Lower lobe of right lung (tissue), 2 donors: ENCODE data around the gene TMEM51. TPM values are rescaled to one million over a fixed set of nuclear protein-coding genes. Genes with fewer than 3 reads are reported as not detected.

Experiments
- ATAC-seq, 2 donors: fragments of 200-7000 bp; cut with Tn5 transposase; one replicate each; pipeline ENCODE4 v1.9.1; 2020 to 2022; ENCODE audit warnings: mild to moderate bottlenecking in 2 of 2, moderate library complexity in 2 of 2
- DNase-seq: peaks from one replicate; pipeline ENCODE4 v3.0.0-alpha.2; 2020
- H3K27ac ChIP-seq: fragments of 200-600 bp; one replicate; pipeline ENCODE4 v1.8.0; 2022
- H3K27me3 ChIP-seq: fragments of 200-600 bp; one replicate; pipeline ENCODE4 v1.8.0; 2022; ENCODE audit warnings: low read depth
- H3K36me3 ChIP-seq: fragments of 200-600 bp; one replicate; pipeline ENCODE4 v1.8.0; 2022; ENCODE audit warnings: mild to moderate bottlenecking
- H3K4me1 ChIP-seq: fragments of 200-600 bp; one replicate; pipeline ENCODE4 v1.8.0; 2022
- H3K4me3 ChIP-seq: fragments of 200-600 bp; one replicate; pipeline ENCODE4 v1.8.0; 2022; ENCODE audit warnings: mild to moderate bottlenecking
- H3K9me3 ChIP-seq: fragments of 200-600 bp; one replicate; pipeline ENCODE4 v1.8.0; 2022
- intact Hi-C: fragments of 100-400 bp; cut with DNase I; formaldehyde crosslinking; loops from one replicate; pipeline ENCODE4 v1.11.0; 2022
- total RNA-seq: library from RNA; stranded (reverse); fragmentation: NEBNext Ultra II Directional; extraction: Animal tissue kit (Norgen Biotek cat#: 25700); gene quantifications from one replicate; pipeline ENCODE4 v1.2.1, GENCODE V29; 2021
- TF ChIP-seq, protein P1 (sequence below): fragments of 200-600 bp; IDR thresholded peaks from one replicate; pipeline ENCODE4 v1.8.0; 2022; ENCODE audit warnings: antibody characterized with exemption, mild to moderate bottlenecking
- donor health status: DM: no; HTN: yes; CAD: no; lungs with severe emphysema.

Gene TMEM51
- total RNA-seq, 1 donor from 2014 or later, result 18.4 TPM

DNA sequence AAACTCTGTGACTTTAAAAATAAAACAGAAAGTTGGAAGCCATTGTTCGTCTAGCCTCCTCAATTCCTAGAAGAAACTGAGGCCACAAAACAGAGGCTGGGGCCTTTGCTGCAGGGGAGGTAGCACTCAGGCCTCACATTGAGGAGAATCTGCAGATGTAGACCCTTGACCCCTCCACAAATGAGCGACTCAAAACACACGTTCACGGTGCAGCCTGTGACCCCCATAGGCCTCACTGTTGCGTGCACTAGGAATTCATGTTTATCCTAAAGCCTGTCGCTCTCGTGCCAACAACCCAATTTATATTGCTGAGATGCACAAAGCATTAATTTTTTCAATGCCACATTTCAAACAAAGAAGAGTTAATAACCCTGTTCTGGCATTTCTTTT lies 5.6 kb downstream of the TMEM51 start:
- H3K4me1 ChIP-seq, result peaks cover 56% of the 10 kb centered on the region
- H3K27me3 ChIP-seq, result no peaks in the 10 kb centered on the region
- DNase-seq (no peak), ATAC-seq (no peak)
- peak overlapping the region; percentile 13 for H3K27ac ChIP-seq
- TF ChIP-seq, protein P1, sequence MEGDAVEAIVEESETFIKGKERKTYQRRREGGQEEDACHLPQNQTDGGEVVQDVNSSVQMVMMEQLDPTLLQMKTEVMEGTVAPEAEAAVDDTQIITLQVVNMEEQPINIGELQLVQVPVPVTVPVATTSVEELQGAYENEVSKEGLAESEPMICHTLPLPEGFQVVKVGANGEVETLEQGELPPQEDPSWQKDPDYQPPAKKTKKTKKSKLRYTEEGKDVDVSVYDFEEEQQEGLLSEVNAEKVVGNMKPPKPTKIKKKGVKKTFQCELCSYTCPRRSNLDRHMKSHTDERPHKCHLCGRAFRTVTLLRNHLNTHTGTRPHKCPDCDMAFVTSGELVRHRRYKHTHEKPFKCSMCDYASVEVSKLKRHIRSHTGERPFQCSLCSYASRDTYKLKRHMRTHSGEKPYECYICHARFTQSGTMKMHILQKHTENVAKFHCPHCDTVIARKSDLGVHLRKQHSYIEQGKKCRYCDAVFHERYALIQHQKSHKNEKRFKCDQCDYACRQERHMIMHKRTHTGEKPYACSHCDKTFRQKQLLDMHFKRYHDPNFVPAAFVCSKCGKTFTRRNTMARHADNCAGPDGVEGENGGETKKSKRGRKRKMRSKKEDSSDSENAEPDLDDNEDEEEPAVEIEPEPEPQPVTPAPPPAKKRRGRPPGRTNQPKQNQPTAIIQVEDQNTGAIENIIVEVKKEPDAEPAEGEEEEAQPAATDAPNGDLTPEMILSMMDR, result no peak
- H3K4me3 ChIP-seq, result peak overlapping the region; percentile 12
- intact Hi-C loops, result no loop called here
- no peaks in the 10 kb centered on the region for H3K36me3 ChIP-seq
- no peaks in the 10 kb centered on the region for H3K9me3 ChIP-seq

DNA sequence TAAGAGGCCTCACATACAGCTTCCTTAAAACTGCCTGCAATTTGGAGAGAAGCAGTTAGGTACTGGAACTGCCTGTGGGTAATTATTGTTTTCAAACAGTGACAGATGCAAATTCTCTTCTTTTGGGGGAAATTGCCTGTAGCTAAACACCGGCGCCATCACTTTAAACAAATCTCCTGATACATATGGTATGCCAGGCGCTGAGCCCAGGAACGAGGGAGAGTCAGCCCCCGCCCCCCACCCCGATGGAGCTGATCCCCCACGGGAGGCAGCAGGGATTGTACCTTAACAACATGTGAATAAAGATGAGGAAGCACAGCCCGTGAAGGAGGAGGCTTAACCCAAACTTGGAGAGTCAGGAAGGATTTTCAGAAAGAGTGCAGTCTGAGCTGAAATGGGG lies 7.1 kb downstream of the TMEM51 start:
- peak in 1 of 2 donors; percentile 24 for ATAC-seq

DNA sequence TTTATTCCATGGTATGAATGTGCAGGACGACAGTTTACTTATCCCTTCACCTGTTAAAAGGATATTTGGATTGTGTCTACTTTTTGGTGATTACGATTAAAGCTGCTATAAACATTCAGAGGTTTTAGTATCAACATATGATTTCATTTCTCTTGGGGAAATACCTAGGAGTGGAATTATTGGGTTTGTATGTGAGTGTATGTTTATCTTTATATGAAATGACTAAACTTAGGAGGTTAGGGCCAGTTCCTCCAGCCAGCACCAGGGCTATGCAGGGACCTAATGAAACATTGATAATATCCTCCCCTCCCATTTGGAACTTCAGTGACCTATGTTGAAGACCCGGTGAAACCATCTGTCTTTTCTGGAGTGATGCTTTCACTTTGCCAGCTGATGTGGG lies 13.8 kb downstream of the TMEM51 start:
- H3K4me3 ChIP-seq, result no peak overlapping the region
- H3K27me3 ChIP-seq, result no peaks in the 10 kb centered on the region
- H3K9me3 ChIP-seq, result no peaks in the 10 kb centered on the region
- no peak for ATAC-seq
- peaks cover 31% of the 10 kb centered on the region for H3K4me1 ChIP-seq
- DNase-seq, result no peak
- no peak overlapping the region for H3K27ac ChIP-seq
- TF ChIP-seq, protein P1, result no peak
- intact Hi-C loops, result no loop called here
- no peaks in the 10 kb centered on the region for H3K36me3 ChIP-seq

More for the DNA sequence above, 7.1 kb downstream of the TMEM51 start:
- H3K9me3 ChIP-seq, result no peaks in the 10 kb centered on the region
- no peaks in the 10 kb centered on the region for H3K27me3 ChIP-seq
- no peak for DNase-seq
- intact Hi-C loops, result no loop called here
- H3K4me1 ChIP-seq, result peaks cover 48% of the 10 kb centered on the region
- TF ChIP-seq, protein P1, result no peak
- H3K27ac ChIP-seq, result no peak overlapping the region
- H3K36me3 ChIP-seq, result no peaks in the 10 kb centered on the region
- no peak overlapping the region for H3K4me3 ChIP-seq

DNA sequence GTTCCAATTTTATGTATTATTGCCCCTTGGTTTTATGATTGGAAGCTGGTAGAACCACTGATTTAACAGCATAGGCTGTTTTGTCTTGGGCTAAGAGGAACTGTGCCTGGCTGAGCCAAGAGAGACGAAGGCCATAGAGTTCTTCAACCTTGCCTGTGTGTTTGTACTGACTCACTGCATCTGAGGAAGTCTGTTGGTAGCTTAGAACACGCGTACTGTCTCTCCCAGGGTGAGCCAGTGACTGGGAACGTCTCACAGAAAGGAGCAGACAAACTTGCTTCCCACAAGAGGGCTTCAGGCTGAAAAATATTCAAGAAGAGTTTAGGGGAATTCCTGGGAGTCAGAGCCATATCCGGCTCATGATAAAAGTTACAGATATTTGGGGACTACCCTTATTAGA lies 14.9 kb downstream of the TMEM51 start:
- DNase-seq (no peak), ATAC-seq (peak; percentile 77 to 81)
- Histone ChIP-seq H3K4me3 (no peak overlapping the region), H3K4me1 (peaks cover 35% of the 10 kb centered on the region), H3K27ac (no peak overlapping the region), H3K9me3 (no peaks in the 10 kb centered on the region), H3K36me3 (no peaks in the 10 kb centered on the region), H3K27me3 (no peaks in the 10 kb centered on the region)
- TF ChIP-seq, protein P1, result no peak
- intact Hi-C loops, result no loop called here

DNA sequence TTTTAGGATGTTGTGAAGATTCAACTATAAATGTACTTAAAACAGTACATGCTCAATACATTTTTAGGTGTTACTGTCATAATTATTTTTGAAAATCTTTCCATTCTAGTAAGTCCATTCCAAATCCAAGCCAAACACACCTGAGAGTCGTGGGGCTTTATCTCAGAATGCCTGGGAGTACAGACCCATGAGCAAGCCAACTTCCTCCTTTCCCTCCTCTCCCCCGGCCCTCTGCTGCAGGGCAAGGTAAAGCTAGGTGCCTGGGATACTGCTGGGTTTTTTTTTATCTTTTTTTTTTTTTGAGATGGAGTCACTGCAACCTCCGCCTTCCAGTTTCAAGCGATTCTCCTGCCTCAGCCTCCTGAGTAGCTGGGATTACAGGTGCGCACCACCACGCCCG lies 16.5 kb downstream of the TMEM51 start:
- H3K27me3 ChIP-seq, result no peaks in the 10 kb centered on the region
- DNase-seq, result no peak
- H3K36me3 ChIP-seq, result no peaks in the 10 kb centered on the region
- TF ChIP-seq, protein P1, result no peak
- no peak overlapping the region for H3K4me3 ChIP-seq
- no peak for ATAC-seq
- H3K4me1 ChIP-seq, result peaks cover 42% of the 10 kb centered on the region
- H3K27ac ChIP-seq, result no peak overlapping the region
- H3K9me3 ChIP-seq, result no peaks in the 10 kb centered on the region
- intact Hi-C loops, result no loop called here
